ENCODE data around the gene FBXL16. TPM values are rescaled to one million over a fixed set of nuclear protein-coding genes. Genes with fewer than 3 reads are reported as not detected.

FBXL16 gene
- total RNA-seq, 4 donors from 2014 or later = 0.21 to 0.37 TPM; not detected in 2

GRCh38 chr16:725041-725376 lies 19.4 kb upstream of the FBXL16 start:
- no peak overlapping the region for H3K4me3 ChIP-seq
- H3K4me1 ChIP-seq = peaks cover 0 to 30% of the 10 kb centered on the region in 2 donors
- no peak overlapping the region for H3K27ac ChIP-seq
- H3K9me3 ChIP-seq = no peaks in the 10 kb centered on the region
- H3K27me3 ChIP-seq = peaks cover 0 to 28% of the 10 kb centered on the region in 2 donors
- intact Hi-C loops (cut with DNase I; ENCODE audit: low total_unique reads) = no loop called here
- no peaks in the 10 kb centered on the region for H3K36me3 ChIP-seq
- DNase-seq = no peak
- TF ChIP-seq CTCF (IDR thresholded peaks at IDR 0.05) (no peak), POLR2A (IDR thresholded peaks at IDR 0.05) (no peak)

- H3K9me3 ChIP-seq = no peaks in the 10 kb centered on the region
- no peak overlapping the region for H3K4me3 ChIP-seq
- H3K27me3 ChIP-seq = peaks cover 0 to 28% of the 10 kb centered on the region in 2 donors
- peaks cover 0 to 33% of the 10 kb centered on the region in 2 donors for H3K4me1 ChIP-seq
- DNase-seq = no peak
- no peak overlapping the region for H3K27ac ChIP-seq
- no peaks in the 10 kb centered on the region for H3K36me3 ChIP-seq
- intact Hi-C loops (cut with DNase I; ENCODE audit: low total_unique reads) = no loop called here
- TF ChIP-seq CTCF (IDR thresholded peaks at IDR 0.05) (no peak), POLR2A (IDR thresholded peaks at IDR 0.05) (no peak)
Measured at GRCh38 chr16:724188-725040, 18.8 kb upstream of the FBXL16 start.

- DNase-seq = no peak
- no peaks in the 10 kb centered on the region for H3K36me3 ChIP-seq
- peaks cover 0 to 26% of the 10 kb centered on the region in 2 donors for H3K27me3 ChIP-seq
- intact Hi-C loops (cut with DNase I; ENCODE audit: low total_unique reads) = no loop called here
- H3K9me3 ChIP-seq = no peaks in the 10 kb centered on the region
- no peak overlapping the region for H3K27ac ChIP-seq
- TF ChIP-seq POLR2A (IDR thresholded peaks at IDR 0.05) = no peak
- TF ChIP-seq CTCF (IDR thresholded peaks at IDR 0.05) = no peak
- peaks cover 0 to 33% of the 10 kb centered on the region in 2 donors for H3K4me1 ChIP-seq
- H3K4me3 ChIP-seq = no peak overlapping the region
Measured at GRCh38 chr16:723695-724094, 18.1 kb upstream of the FBXL16 start.

- Histone ChIP-seq H3K4me1 (peaks cover 0 to 32% of the 10 kb centered on the region in 2 donors), H3K27ac (no peak overlapping the region), H3K4me3 (no peak overlapping the region), H3K36me3 (no peaks in the 10 kb centered on the region), H3K9me3 (no peaks in the 10 kb centered on the region), H3K27me3 (peaks cover 0 to 19% of the 10 kb centered on the region in 2 donors)
- TF ChIP-seq POLR2A (IDR thresholded peaks at IDR 0.05) = no peak
- TF ChIP-seq CTCF (IDR thresholded peaks at IDR 0.05) = no peak
- no peak for DNase-seq
- intact Hi-C loops (cut with DNase I; ENCODE audit: low total_unique reads) = no loop called here
Measured at GRCh38 chr16:722835-723633, 17.4 kb upstream of the FBXL16 start.
